Measurements from ENCODE around the gene SLC16A11.
A peak's percentile ranks its signal among the peaks of the same experiment; 100 is the strongest.

SLC16A11 gene

DNA sequence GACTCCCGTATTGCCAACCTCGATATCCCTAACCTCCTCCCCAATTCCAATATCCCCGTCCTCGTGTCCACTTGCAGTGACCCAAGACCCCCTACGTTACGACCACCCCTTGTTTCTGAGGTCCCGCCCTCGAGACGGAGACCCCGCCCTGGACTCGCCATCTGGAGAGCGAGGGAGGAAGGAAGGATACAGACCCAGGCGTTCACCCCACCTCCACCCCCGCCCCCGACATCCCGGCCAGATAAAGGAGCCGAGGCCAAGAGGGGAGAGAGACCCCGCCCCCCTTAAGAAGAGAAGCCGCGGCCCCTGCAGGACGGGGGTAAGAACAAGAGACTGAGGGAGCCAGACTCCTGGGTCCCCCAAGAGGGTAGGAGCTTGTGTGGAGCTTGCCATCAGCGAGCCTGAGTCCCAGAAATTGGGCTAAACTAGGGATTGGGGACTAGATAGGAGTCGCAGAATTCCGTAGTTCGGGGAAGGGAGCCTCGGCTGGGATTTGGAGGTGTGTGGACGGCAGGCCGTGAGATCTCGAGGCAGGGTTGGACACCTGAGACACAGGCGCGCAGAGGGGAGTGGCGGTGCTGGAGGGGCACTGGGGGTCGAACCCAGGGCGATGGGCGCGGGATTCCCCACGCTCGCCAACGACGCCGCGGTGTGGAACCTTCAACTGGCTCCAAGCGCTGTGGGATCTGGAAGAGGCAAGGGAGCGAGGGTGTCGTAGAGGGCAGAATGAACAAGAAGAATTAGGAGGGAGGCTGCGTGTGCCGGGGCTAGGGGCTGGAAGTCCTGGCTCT, 20.9 kb downstream of the SLC16A11 start, which contains the start of gene BCL6B:
TSS of gene BCL6B (plus strand) at position 270 of the 791 bp plus-strand sequence. CDS start 622 bp downstream, outside the sequence.
- DNase-seq (ENCODE audit: extremely low spot score) = no peak
- POLR2A ChIA-PET = interaction anchor here (1.0 kb wide), 1 partner anchor 8 kb away, joined by 5 read pairs; a partner anchor contains a TSS
- CTCF ChIA-PET = interaction anchor here (0.7 to 4.7 kb wide), 17 partner anchors 8 to 356 kb away, joined by 3 to 60 read pairs (median 7); partner anchors contain the start of genes RNASEK and SLC16A13
- TF ChIP-seq, protein P1, sequence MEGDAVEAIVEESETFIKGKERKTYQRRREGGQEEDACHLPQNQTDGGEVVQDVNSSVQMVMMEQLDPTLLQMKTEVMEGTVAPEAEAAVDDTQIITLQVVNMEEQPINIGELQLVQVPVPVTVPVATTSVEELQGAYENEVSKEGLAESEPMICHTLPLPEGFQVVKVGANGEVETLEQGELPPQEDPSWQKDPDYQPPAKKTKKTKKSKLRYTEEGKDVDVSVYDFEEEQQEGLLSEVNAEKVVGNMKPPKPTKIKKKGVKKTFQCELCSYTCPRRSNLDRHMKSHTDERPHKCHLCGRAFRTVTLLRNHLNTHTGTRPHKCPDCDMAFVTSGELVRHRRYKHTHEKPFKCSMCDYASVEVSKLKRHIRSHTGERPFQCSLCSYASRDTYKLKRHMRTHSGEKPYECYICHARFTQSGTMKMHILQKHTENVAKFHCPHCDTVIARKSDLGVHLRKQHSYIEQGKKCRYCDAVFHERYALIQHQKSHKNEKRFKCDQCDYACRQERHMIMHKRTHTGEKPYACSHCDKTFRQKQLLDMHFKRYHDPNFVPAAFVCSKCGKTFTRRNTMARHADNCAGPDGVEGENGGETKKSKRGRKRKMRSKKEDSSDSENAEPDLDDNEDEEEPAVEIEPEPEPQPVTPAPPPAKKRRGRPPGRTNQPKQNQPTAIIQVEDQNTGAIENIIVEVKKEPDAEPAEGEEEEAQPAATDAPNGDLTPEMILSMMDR (IDR thresholded peaks at IDR 0.05; ENCODE audit: control extremely low read depth, extremely low read depth, low read depth, missing control alignments) = no peak

DNA sequence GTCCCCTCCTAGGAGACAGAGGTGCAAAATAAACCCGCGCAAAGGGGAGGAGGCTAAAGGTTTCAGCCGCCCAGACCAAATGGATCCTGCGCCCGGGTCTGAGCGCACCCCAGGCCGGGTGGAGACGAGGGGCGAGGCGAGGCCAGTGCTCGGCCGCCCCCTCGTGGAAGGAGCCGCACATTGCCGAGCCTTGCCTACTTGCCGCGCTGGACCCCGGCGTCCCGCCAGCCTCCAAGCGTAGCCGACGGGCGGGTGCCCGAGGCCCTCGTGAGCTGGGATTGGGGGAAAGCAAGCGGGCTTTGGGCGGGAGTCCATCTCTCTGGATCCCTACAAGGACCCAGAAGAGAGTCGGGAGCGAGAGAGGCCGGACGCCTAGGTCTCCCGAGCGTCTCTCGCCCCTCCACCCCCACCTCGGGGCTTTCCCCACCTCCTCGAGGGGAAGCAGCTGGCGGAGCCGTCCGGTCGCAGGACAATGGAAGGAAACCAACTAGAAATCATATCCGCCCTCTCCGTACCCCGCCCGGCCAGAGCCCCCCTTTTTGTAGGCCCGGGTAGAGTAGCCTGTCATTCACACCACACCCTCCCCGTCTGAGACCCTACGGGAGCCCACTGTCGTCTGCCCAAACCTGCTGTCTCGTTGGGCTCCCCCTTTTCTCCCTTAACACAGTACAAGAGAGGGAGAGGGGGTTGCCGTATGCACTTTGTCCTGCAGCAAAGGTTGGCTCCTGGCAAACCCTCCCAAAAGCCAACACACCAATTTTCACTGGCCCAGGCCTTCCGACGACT, 21.7 kb downstream of the SLC16A11 start:
- peak; percentile 86 for DNase-seq (ENCODE audit: extremely low spot score)
- POLR2A ChIA-PET = interaction anchor here (1.0 kb wide), 1 partner anchor 14 kb away, joined by 4 read pairs; the partner anchor contains the start of gene SLC16A13
- CTCF ChIA-PET = interaction anchor here (0.5 to 4.7 kb wide), 34 partner anchors 9 to 356 kb away, joined by 3 to 60 read pairs (median 4); partner anchors contain the start of genes RNASEK and SLC16A13
- TF ChIP-seq, protein P1 (IDR thresholded peaks at IDR 0.05; ENCODE audit: control extremely low read depth, extremely low read depth, low read depth, missing control alignments) = peak; percentile 91

DNA sequence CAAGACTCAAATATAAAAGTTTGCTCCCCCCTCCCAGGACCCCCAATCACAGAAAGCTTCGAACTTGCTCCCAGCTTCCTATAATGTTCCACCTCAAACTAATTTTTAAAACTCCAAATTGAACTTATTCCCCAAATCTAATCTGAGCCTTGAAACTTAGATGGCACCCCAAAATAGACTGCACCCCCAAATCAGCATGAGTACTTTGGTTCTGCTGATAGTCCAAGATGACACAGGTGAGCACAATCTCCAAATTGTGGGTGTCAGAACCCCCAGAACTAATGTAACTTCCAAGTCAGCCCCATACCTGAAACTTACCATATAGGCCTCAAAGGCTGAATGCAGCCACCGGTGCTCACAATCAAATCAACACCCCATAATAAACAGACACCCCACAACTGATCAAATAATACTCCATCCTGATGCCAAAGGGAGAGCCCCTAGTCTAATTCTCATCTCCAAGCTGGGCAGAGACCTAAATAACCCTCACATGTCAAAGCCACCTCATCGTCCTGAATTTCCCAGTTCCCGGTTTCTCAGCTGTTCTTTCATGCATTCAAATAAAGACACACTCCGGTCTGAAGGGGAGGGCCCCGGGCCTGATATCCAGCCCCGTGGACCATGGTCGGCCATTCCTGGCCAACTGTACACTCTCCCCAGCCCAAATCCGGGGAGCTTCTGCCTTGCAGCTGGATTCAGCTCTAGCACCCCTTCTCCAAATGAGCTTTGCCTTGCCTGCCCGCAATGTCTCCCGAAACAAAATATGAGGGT, 22.8 kb downstream of the SLC16A11 start:
- CTCF ChIA-PET = interaction anchor here (0.5 to 4.7 kb wide), 27 partner anchors 10 to 355 kb away, joined by 3 to 60 read pairs (median 5); partner anchors contain the start of genes RNASEK and SLC16A13
- POLR2A ChIA-PET = interaction anchor here (1.0 kb wide), 1 partner anchor 15 kb away, joined by 4 read pairs; the partner anchor contains the start of gene SLC16A13
- TF ChIP-seq, protein P1 (IDR thresholded peaks at IDR 0.05; ENCODE audit: control extremely low read depth, extremely low read depth, low read depth, missing control alignments) = no peak
- no peak for DNase-seq (ENCODE audit: extremely low spot score)

DNA sequence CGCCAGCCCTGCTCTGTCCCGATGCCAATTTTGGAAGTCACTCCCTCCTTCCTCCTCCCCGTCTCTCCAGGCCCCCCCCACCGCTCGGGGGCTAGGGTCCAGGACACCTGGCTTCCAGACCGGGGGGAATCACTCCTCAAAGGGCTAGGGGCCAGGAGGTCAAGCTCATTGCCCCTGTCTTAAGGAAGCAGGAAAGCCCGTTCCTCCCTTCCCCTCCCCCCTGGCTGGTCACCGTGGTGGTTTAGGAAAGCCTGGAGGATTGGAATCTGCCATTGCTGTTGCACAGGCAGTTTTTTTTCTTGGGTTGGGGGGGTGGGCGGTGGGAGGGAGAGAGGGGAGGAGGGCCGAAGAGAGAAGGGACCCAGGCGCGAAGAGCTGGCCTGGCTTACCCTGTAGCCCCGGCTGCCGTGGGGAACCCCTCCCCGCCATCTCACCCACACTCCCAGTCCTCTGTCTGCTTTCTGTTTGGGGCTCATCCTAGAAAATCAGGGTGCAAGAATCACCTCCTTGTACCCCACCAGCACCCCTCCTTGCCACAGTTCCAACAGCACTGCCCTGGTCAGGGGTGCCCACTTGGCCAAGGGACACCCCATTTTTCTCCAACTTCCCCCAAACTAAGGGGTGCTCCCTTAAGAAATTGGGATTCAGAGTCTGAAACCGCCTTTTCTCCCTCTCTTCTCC, 23.9 kb downstream of the SLC16A11 start:
- DNase-seq (ENCODE audit: extremely low spot score) = no peak
- TF ChIP-seq, protein P1 (IDR thresholded peaks at IDR 0.05; ENCODE audit: control extremely low read depth, extremely low read depth, low read depth, missing control alignments) = no peak
- POLR2A ChIA-PET = no interaction called here
- CTCF ChIA-PET = interaction anchor here (1.1 to 4.7 kb wide), 8 partner anchors 16 to 353 kb away, joined by 3 to 60 read pairs (median 12); no protein-coding TSS in a partner anchor

DNA sequence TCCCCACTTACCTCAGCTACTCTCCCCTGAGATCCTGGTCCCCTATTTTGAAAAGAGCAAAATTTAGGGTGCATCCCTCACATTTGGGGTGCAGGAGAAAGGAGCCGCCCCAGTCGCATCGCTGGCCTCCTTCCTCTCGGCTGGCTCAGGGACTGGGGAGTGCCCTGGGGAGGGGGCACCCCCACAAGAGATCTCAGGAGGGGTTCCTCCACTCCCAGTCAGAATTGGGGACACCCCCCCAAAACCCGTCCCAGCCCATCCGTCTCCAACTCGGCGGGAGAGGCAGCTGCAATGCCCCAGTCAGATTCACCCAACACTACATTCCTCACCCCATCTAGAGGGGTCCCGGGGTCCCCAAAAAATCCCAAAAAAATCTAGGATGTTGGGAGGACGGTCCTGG, 24.5 kb downstream of the SLC16A11 start:
- DNase-seq (ENCODE audit: extremely low spot score) = no peak
- POLR2A ChIA-PET = no interaction called here
- CTCF ChIA-PET = interaction anchor here (1.1 to 4.7 kb wide), 6 partner anchors 15 to 176 kb away, joined by 3 to 60 read pairs (median 23); no protein-coding TSS in a partner anchor
- TF ChIP-seq, protein P1 (IDR thresholded peaks at IDR 0.05; ENCODE audit: control extremely low read depth, extremely low read depth, low read depth, missing control alignments) = no peak

Data from GM10248 (cell line).